ENCODE results near the gene ANKRD29.
"Not testable (repeated sequence)": the region's sequence is repeated elsewhere in the genome, so short reads cannot be mapped to it uniquely, and the experiment has no call there.

ANKRD29 gene

GRCh38 chr18:23573020-23573419 lies 89.7 kb downstream of the ANKRD29 start:
- H3K27ac ChIP-seq, result peak overlapping the region in 15 of 21 experiments; percentile 5 to 92 (median 73)
- no peak overlapping the region for H3K4me3 ChIP-seq

GRCh38 chr18:23572570-23572969 lies 90.1 kb downstream of the ANKRD29 start:
- Histone ChIP-seq H3K4me3 (no peak overlapping the region), H3K27ac (peak overlapping the region in 10 of 21 experiments; percentile 5 to 92 (median 72))

- Histone ChIP-seq H3K4me3 (no peak overlapping the region), H3K27ac (peak overlapping the region in 4 of 21 experiments; percentile 33 to 92 (median 82))
Observed at GRCh38 chr18:23572012-23572411, 90.7 kb downstream of the ANKRD29 start.

DNA sequence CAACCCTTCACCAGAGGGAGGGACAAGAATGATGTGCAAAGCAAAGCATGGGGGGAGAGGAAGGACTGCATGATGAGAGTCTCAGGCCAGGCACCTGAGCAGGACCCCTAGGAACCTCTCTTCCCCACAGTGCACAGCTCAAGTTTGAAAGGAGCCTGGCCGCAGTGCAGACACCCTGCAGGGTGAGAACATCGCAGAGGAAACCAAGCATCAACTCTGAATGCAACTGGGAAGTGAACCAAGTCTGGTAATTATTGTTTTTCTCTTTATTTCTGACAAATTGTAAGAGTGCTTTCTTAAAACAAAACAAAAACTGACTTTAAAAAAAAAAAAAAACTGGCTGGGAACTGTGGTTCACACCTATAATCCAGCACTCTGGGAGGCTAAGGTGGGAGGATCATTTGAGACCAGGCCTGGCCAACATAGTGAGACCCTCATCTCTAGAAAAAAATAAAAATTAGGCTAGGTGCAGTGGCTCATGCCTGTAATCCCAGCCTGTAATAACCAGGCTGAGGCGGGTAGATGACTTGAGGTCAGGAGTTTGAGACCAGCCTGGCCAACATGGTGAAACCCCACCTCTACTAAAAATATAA lies 91.7 kb downstream of the ANKRD29 start:
- Histone ChIP-seq H3K27ac (peak overlapping the region in 2 of 21 experiments; percentile 64 to 90), H3K4me3 (no peak overlapping the region)

DNA sequence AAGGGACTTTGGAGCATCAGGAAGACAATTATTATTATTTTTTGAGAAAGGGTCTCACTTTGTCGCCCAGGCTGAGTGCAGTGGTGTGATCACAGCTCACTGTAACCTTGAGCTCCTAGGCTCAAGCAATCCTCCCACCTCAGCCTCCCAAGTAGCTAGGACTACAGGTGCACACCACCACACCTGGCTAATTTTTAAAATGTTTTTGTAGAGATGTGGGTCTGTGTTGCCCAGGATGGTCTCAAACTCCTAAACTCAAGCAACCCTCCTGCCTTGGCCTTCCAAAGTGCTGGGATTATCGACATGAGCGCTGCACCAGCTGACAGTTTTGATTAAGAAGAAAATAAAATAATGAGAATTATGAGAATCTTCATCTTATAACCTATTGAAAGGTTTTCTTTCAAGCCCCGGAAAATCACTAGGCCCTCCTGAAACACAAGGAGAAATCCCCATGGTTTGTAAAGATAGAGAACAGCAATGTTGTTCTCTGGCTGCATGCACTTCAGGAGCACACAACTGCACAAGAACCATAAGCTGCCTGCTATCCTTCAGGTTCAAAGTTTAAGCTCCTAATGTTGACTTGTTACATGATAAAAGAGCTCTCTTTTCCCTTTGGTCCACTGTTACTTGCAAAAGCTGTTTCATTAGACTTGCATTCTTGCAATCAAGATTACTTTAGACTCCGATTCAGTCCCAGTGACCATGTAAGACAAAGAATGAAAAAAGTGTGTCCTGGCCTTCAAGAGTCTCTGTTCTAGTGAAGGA lies 93.2 kb downstream of the ANKRD29 start:
- Histone ChIP-seq H3K27ac (no peak overlapping the region), H3K4me3 (no peak overlapping the region)

DNA sequence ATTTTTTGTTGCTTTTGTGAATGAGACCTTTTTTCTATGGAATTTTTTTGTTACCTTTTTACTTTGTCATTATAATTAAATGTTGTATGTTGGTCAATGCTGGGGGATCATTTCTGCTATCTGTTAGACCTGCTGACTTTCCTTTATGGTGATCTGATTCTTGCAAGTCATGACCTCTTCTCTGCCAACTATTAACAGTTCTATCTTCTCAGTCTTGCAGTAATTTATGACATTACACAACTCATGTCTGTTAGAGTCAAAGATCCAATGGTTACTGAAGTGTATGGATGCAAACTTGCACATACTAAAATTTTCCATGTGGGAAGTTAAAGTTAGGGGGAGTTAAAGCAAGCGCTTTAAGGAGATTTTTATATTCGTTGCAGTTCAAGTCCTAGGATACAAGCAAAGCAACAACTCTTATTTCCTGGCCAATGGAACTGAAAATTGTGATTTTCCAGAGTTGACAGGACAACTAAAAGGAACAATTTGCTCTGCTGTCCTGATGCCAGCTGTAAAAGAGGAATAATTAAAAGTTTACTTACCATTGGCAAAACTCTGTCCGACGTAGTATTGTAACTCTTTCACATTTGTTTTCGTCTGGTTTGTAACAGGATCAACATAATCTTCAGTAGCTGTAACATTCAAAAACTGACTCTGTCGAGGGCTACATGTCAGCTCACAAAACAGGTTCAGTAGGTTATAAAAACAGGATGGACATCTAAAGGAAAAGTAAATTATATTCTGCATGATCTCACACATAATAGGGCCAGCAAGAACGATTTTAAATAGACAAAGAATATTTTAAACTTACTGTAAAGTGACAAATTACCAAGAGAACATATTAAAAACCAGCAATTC lies 94.2 kb downstream of the ANKRD29 start:
- no peak overlapping the region for H3K27ac ChIP-seq
- H3K4me3 ChIP-seq, result no peak overlapping the region

DNA sequence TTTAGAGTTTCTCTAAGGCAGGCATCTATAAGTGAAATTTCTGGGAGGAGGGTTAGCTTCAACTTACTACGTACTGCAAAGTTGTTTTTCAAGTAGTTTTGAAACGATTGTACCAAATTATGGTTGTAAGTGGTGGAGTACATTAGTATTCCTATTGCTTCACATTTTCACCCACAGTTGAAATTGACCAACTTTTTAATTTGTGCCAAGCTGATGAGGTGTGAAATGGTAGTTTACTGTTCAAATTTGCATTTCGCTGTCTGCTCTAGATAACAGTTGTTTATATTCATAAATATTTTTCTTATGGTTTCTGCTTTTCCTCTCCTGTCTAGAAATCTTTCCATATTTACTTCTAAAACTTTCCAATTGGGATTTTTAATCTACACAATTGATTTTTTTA lies 95.0 kb downstream of the ANKRD29 start:
- H3K27ac ChIP-seq, result no peak overlapping the region
- H3K4me3 ChIP-seq, result no peak overlapping the region

- no peak overlapping the region for H3K4me3 ChIP-seq
- no peak overlapping the region for H3K27ac ChIP-seq
Observed at GRCh38 chr18:23565916-23566547, 96.7 kb downstream of the ANKRD29 start.

DNA sequence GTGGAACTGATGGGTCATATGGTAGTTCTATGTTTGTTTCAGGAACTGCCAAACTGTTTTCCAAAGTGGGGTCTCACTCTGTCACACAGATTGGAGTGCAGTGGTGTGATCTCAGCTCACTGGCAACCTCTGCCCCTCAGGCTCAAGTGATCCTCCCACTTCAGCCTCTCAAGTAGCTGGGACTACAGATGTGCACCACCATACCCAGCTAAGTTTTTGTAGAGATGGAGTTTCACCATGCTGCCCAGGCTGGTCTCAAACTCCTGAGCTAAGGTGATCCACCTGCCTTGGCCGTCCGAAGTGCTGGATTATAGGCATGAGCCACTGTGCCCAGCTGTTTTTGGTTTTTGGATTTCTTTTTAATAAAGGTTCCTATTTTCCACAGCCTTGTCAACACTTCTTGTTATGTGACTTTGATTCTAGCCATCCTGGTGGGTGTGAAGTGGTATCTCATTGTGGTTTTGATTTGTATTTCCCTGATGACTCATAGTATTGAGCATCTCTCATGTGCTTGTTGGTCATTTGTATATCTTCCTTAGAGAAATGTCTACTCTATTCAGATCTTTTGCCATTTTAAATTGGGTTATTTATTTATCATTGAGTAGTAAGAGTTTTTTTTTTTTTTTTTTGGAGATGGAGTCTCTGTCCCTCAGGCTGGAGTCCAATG lies 99.2 kb downstream of the ANKRD29 start:
- Histone ChIP-seq H3K4me3 (no peak overlapping the region), H3K27ac (peak overlapping the region in 1 of 21 experiments; percentile 24)

- H3K27ac ChIP-seq, result no peak overlapping the region
- H3K4me3 ChIP-seq, result no peak overlapping the region
Observed at GRCh38 chr18:23560186-23560585, 102.5 kb downstream of the ANKRD29 start.

DNA sequence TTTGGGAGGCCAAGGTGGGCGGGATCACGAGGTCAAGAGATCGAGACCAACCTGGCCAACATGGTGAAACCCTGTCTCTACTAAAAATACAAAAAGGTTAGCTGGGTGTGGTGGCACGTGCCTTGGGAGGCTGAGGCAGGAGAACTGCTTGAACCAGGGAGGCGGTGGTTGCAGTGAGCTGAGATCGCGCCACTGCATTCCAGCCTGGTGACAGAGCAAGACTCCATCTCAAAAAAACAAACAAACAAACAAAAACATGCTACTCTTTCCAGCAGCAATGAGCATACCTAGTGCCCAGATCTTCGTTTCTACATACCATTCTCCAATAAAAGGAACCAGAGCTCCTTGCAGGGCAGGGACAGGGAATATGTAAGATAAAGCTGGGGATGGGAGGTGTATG lies 105.2 kb downstream of the ANKRD29 start:
- H3K4me3 ChIP-seq, H3K27ac ChIP-seq: not testable (repeated sequence)

DNA sequence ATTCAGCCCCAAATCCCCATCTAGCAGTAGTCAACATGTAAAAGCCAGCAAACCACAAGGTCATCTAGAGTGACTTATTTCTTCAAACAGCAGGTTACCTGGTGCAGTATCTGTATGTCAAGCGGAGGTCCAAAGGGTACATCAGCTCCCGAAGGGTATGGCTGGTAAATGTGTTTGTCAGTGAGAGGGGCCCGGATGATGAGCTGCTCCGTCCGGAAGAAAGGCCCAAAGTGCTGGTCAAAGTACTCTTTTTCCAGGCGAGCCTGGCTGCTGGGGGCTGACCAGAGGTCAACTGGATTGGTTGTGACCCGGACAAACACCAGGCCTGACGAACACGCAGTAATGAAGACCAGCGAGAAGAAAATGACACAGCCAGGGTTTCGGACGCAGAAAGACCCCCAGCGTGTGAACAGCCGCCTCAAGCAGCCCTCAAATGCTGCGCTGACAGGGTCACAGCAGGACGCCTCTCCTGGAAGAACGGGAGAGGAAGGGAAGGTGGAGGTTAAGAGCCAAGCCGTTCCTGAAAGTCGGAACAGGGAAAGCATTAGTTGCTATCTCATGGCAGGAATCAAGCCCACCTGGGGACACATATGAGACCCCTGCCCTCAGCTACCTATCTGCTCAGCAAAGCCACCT lies 106.4 kb downstream of the ANKRD29 start:
- H3K27ac ChIP-seq, result no peak overlapping the region
- H3K4me3 ChIP-seq, result no peak overlapping the region

DNA sequence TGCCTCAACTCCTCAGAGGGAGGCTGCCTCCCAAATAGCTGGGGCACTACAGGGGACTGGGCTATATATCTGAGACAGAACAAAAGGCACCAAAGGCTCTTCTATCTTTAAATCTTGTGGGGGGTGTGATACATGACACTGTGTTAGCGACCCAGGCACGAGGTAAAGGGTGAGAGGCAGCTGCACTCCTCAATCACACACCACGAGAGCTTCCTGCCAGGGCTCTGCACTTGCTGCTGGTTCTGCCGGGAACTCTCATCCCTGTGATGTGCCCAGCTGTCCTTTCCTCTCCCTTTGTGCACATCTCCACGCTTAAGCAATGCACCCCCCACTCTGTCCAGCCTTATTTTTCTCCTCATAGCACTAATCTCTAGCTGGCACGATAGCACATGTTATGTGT lies 108.8 kb downstream of the ANKRD29 start:
- H3K27ac ChIP-seq, result peak overlapping the region in 1 of 21 experiments; percentile 6
- H3K4me3 ChIP-seq, result no peak overlapping the region

- Histone ChIP-seq H3K4me3 (no peak overlapping the region), H3K27ac (peak overlapping the region in 4 of 21 experiments; percentile 47 to 72 (median 69))
Observed at GRCh38 chr18:23552505-23552904, 110.2 kb downstream of the ANKRD29 start.

DNA sequence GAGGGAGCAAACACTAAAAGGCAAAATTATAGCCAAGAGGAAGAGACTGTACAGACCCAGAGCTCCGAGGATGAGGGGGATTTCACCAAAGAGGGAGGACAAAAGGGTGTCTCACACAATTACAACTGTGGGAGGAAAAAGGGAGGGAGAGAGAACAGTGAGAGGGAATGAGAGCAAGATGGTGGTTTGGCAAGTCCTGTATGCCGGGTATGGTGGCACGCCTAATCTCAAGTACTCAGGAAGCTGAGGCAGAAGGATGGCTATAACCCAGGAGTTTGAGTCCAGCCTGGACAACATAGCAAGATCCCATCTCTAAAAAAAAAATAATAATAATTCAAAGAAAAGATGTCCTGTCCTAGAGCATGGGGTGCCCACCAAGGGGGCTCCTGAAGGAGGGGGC lies 110.7 kb downstream of the ANKRD29 start:
- Histone ChIP-seq H3K4me3 (no peak overlapping the region), H3K27ac (peak overlapping the region in 17 of 21 experiments; percentile 16 to 79 (median 52))

- Histone ChIP-seq H3K27ac (peak overlapping the region in 18 of 21 experiments; percentile 23 to 79 (median 58)), H3K4me3 (no peak overlapping the region)
Observed at GRCh38 chr18:23550898-23551297, 111.8 kb downstream of the ANKRD29 start.
